ENCODE results near the gene AKAP13.

AKAP13 gene

DNA sequence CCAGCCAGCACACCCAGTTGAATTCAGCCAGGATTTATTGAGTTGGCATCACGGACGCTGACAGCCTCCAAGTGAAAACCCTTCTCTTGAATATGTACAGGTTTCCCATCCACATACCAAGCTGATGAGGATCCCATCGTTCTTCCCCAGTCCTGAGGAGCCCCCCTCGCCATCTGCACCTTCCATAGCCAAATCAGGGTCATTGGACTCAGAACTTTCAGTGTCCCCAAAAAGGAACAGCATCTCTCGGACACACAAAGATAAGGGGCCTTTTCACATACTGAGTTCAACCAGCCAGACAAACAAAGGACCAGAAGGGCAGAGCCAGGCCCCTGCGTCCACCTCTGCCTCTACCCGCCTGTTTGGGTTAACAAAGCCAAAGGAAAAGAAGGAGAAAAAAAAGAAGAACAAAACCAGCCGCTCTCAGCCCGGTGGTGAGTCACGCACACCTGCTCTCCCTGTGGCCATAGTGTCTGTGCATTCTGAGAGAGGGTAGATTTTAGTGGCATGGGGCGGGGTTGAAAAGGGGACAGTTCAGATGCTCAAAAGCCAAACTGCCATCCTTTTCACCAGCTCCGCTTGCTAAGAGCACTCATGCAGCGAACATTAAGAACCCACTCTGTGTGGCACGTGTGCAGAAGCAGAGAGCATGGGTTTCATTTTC, 363.1 kb downstream of the AKAP13 start:
- DNase-seq: no peak

DNA sequence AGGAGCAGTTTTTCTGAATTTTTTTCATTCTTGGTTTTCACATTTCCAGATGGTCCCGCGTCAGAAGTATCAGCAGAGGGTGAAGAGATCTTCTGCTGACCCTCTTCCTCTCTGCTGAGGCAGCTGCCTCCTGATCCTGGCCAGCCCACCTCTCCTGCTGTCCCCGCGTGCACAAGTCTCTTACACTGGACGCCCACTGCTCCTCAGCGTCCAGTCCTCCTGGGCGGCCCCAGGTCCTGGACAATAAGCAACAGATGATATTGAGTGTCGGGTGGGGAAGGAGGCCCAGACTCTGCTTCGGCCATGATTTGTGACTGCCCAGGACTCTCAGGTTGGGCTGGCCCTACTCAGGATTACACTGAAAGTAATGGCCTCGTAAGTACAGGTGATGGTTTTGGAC, 364.2 kb downstream of the AKAP13 start:
- DNase-seq: no peak

DNA sequence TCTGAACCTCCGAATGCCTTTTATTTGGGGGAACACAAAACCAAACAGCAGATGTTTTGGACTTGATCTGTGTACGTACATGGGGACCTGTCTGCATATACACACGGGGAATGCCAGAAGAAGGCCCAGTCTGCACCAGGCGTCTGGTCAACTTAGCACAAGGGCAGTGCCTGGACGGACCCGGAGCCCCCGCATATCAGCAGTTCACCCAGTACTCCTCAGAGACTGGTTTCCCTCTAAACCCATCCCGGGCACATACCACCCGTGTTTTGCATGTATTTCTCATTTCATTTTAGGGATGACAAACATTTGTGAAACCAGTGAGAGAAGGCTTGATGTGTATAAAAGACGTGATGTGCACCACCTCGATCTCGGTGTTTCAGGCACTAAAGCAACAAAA, 364.6 kb downstream of the AKAP13 start:
- DNase-seq: no peak

DNA sequence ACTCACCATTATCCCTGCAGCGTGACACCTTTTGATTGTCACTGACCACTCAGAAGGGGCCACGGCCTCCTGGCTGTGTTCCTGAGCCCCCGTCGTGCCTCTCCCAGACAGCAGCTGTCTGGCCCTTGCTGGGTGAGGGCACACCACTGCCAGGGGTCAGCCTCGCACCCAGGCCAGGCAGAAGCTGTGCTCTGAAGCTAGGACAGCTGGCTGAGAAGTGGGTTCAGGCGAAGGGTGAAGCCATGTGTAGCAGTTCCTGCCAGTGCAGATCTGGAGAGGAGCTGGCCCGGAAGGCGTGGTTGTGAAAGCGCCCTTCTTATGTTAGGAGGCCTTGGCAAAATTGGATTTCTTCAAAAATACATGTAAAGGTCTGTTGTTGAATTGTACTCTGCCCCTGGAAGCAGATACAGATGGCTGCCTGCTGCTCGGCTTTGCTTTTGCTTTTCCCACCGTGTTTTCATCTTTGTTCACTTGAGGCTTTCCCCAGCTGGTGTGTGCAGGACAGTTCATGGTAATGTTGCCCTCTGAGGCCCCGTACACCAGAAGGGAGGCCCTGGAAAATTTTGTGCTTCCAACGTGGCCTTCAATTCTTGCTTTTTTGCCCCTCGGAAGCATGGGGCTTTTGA, 365.2 kb downstream of the AKAP13 start:
- DNase-seq: no peak

DNA sequence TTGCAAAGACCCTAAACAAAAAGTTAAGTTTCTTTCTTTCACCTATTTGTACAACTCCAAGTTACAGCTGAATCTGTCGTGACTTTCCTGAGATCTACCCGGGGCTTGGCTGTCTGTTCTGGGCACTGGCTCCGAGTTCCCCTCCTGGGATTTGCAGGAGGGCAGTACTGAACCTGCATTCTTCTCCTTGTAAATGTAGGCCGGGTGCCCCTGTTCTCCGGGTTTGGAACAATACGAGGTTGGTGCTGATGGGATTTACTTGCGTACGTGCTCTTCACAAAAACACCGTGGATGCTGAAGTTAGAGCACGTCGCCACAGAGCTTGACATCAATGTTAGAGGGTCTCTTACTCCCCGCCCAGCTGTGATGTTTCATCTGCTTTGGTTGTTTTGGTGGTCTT, 366.2 kb downstream of the AKAP13 start:
- no peak for DNase-seq

DNA sequence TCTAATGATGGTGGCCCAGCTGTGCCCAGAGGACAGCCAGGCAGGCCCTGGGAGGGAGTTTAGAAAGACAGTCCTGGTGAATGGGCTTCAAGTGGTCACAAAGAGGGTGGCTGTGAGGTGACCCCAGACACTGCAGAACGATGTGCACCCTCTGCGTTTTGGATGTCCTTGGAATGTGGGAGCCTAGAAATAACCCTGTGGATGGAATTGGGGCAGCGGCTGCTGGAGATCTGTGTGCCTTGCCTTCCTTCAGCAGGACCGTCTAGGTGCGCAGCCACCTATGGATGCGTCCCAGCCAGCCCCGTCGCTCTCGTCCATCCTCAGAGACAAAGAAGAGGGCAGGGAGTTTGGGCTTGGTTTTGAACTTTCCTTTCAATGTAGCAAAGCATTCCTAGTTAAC, 367.8 kb downstream of the AKAP13 start:
- no peak for DNase-seq

DNA sequence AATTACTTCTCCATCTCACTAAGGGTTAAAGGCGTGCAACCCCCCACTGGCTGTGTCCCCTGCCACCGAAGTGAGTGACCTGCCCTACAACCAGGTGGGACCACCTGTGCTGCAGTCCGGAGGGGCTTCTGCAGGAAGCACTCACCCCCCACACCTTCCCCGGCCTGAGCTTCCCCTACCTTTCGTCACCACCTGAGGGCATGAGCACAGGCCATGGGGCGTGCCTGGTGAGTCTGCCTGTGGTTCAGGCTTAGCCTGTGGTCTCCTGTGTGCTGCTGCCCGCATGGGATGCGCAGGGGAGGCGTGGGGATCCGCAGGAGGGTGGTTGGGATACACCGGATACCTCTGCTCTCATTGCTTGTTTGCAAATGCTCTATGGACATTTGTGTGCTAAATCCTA, 368.3 kb downstream of the AKAP13 start:
- DNase-seq: no peak

DNA sequence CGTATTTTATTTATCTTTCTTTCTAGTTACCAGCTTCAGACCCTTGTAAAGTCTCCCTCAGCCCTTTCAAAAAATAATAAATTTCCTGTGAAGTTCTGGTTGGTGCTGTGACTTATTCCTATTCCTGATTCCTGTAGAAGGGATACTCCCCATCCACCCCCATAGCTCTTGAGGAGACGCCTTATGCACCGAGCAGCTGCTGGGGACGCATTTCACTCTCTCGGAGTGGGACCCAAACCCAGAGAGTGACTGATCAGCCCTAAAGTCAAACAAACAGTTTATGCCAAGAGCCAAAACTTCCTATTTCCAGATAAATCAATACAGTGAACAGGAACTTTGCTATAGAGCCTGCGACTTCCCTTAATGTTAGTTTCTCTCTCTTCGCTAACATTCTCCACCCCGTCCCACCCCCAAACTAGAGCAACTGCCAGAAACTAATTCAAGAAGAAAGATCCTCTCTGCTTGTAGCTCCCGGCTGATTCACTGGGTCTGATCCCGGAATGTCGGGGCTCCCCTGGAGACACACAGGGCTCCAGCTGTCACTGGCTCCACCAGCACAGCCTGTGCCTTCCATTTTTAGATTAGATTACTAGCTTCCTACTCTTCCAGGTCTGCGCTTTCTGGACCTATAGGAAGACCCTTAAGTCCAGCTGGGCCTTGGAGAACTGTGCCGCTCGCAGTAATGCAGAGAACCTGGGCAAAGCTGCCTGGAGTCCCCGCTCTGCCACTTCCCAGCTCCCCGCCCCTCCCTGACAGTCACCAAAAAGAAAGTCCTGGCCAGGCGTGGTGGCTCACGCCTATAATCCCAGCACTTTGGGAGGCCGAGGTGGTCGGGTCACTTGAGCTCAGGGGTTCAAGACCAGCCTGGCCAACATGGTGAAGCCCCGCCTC, 369.1 kb downstream of the AKAP13 start:
- DNase-seq: no peak

DNA sequence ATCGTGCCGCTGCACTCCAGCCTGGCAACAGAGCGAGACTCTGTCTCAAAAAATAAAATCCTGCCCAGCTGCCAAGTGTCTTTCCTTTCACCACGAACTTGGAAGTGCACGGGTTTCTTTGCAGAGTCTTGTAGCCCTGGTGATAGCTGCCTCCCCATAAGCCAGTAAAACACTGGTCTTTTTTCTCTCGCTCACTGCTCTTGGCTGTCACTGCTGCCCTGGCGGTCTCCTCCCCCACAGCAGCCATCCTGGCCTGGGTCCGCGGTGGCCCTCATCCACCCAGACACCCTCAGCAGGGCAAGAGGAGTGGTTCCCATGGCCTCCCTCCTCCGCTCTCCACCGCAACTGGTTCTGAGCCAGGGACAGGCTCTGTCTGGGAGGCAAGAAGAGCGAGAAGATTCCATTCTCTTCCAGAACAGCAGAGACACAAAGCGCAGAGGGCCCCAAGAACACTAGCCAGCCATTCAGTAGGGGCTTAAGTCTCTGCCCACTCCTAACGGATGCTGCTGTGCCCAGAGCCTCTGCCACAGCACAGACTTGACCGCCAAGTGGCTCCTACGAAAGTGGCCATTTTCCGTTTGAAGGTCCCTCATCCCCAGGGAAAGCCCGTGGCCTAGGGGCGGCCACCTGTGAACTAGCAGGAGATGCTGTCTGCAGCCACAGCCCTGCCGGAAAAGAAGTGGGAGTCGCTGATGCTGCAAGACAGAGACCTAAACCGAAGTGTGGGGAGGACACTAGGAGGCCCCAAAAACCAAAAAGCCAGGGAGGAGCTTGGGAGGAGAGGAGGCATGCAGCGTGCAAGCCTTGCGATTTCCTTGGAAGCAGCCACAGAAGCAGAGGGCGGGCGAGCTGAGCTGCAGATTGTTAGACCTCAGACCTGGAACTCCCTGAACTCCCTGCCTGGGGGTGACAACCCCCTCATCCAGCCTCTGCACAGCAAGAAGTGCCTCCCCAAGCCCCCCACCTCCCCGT, 370.2 kb downstream of the AKAP13 start:
- DNase-seq: peak; percentile 64

DNA sequence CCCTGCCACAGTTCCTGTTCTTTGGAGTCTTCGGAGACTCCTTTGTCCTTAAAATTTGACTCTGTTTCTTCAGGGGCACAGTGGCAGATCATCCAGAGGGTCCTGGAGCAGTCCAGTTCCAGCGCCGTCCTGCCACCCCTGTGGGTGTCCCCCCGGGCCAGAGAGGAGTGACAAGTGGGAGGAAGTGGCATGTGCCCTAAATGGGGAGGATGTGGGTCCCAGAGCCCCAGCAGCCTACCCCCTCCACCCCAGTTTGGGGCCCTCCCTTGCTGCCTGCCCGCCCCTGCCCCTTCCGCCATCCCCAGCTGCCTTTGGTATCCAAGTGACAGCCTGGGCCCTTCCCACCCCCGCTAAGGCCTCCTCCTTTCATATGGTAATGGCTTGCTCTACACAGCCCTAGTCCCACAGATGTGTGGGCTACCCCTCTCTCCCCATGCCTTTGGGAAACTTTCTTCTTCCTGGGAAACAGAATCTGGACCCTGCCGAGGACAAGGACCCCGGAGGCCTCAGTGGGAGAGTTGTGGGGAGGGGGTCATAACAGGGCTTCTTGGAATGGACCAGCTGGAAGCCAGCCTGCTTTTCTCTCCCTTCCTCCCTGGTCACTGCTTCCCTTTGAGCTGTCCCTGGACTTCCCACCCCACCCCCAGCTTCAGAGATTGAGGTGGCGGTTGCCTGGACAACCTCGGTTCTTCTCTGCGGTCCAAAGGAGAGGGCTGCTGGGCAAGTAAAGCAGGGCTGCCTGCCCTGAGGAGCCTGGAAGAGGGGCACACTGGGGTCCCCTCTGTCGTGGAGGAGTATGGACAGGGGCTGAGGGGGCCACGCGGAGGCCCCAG, 371.1 kb downstream of the AKAP13 start:
- DNase-seq: peak; percentile 59

DNA sequence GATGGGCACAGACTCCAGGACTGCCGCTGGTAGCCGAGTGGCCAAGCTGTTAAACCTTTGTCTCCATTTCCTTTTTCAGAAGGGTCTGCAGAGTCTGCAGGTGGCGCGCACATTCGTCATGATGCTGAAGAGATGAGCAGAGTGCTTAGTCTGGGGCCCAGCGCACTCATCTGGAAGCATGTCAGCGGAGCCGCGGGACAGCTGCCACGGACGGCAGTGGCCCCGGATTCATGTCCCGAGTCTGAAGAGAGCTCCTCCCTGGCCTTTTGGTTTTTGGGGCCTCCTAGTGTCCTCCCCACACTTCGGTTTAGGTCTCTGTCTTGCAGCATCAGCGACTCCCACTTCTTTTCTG, 371.7 kb downstream of the AKAP13 start:
- DNase-seq: no peak

DNA sequence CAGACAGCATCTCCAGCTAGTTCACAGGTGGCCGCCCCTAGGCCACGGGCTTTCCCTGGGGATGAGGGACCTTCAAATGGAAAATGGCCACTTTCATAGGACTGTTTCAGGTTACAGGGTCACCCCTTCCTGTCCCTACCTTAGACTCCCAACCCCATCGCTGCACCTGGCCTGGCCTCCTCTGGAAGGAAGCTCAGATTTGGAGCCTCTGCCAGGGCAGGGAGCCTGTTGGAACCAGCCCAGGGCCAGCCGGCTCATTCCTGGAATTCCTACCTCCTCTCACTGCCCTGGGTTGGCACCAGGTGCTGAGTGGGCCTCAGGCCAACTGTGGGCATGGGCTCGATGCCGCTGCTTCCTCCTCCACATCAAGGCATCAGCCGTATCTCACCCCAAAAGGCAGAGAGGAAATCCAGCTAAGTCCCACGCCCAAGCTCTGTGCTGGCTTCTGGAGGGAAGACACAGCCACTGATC, 372.1 kb downstream of the AKAP13 start:
- no peak for DNase-seq

DNA sequence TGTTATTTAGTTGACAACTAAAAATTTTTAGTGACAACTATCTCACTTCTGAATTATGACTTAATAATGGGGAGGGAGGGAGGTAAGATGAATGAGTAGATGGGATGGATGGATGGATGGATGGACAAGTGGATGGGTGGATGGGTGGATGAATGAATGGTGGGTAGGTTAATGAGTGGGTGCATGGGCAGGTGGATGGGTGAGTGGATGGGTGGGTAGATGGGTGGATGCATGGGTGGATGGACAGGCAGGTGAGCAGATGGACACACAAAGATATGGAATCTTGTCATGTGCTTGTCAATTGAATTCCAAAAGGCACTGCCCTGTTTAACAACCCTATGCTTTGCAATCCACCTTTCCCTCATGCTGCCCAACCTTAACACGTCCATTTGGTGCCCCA, 372.9 kb downstream of the AKAP13 start:
- DNase-seq: no peak

DNA sequence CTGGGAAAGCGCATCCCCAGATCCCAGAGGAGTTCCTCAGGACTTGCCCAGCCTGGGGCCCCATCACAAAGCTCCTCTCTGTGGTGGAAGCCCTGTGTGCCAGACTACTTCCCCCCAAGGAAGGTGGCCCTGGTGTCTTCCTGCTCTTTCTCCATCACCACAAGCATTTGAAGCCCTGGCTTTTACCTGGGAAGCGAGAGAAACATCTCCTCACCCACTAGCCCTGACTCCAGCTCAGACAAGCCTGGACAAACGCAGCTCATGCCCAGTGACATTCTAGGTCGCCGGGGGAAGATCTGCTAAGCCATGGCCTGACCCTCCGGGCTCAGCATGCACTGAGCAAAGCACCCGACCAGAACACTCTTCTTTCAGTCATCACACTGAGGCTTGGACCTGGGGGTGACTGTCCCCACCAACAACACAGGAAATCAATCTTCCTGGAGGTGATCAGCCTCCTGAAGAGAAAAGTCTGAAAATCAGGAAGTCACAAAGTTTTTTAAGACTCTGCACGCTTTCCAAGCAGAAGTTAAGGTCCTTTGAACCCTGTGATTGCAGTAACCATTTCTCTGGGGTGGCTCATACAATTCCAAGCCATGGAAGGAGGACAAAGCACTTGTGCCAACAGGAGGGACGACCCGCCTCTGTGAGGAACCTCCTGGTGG, 373.5 kb downstream of the AKAP13 start:
- DNase-seq: no peak

DNA sequence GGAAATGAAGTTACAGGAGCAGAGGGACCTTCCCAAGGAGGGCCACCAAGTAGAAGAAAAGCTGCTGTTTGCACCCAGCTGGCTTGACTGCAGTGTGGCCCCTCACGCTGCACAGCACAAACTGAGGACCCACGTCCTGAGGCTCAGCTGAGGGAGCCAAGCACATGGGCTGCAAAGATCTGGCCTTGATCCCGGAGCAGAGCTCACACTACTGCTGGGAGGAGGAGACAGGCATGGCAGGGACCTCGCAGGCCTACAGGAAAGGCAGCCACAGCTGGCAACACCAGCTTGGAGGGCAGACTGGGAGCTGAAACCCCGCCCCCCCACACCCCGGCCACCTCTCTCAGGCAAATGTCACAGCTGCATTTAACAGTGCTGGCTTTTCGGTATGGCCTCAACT, 374.6 kb downstream of the AKAP13 start:
- no peak for DNase-seq

DNA sequence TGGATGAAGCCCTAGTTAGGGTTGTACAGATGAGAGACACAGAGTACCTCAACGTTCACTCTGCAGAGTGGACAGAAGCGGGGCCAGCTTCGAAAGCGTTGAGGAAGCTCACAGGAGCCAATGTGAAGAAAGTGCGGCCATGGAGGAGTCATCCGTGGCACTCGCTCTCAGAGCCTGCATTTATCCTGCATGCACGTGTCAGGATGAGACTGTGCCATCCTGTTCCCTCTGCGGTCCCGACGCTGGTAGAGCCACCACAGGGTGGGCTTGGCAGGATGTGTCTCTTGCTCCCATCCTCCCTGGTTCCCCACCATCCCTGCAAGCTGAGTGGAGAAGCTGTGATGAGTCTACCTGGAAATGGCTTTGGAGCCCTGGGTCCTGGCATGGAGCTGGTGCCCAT, 375.1 kb downstream of the AKAP13 start:
- no peak for DNase-seq

DNA sequence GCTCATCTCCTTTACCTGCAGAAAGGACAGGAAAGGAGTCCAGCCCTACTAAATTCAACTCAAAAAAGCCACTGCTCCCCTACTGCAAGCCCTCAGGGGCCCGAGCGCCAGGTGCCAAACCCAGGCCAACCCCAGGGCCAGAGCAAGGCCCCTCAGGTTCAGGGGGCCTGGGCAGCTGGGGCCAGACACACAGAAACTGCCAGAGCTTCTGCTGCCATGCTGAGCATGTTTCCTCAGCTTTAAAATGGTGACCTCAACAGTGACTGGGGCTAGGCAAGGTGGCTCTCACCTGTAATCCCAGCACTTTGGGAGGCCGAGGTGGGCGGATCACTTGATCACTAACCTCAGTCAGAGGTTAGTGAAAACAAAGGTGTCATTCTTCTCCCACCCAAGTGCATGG, 375.5 kb downstream of the AKAP13 start:
- DNase-seq: no peak

DNA sequence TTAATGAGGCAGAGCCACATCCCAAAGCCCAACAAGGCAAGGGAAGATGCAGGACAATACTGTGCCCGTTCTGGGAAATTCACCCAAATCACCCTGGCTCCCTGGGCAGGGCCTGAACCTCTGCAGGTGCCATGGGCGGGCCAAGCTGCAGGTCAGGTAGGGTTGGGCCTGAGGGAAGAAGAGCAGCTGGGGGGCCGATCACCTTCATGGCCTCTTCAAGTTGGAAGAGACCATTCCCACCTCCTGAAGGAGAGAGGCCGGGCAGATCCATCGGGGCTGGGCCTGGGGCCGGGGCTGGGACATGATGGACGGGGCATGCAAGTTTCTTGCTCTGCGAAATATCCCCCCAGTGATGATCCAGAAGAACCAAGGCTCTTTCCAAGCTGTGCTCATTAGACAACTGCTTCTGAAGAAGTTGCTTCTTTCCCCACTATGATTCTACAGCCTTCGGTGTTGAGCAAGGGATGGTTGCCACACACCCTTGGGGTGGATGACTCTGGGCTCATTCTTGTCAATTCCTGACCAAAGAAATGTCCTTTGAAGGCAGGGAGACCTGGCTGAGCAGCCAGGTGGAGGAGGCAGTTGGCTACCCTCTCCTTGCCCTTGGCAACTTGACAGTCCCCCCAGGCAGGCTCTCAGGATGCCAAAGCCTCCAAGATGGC, 376.1 kb downstream of the AKAP13 start:
- DNase-seq: no peak

DNA sequence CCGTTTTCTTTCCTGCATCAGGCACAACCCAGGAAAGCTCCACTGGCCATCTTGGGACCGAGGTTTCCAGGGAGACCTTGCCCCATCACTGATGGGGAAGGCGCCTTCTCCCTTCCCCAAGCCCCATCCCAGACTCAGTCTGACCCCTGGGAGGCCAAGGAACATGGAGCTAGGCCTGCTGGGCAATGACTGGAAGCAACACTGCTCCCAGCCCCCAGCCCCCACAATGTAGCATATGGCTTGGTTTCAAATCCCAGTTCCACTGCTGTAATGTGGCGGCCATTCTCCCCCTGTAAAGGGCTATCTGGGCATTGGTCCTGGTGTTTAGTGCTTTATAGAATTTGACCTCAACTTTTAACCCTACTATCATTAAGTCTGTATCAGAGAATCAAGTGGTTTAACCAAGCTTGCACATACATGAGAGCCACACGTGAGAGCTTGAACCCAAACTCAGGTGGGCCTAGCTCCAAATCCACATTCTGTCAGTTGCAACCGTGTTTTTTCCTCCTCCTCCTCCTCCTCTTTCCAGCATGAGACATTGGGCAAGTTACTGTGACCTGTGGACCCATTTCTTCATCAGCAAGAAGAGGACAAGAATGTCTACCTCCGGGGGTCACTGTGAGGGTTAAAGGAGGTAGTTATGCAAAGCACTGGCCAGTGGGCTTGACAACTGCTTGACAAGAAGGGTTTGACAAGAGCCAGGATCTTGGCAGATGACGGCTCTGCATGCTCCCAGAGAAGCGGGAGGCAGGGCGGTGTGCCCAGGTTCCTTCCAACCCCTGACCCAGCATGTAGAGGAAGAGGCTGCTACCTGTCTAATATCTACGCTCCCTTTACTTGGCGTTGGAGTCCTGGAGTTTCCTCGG, 376.9 kb downstream of the AKAP13 start:
- DNase-seq: no peak

Measured in right kidney (tissue), 1 donor.